Lower leg skin (tissue), 3 donors: Measurements from ENCODE around the gene ACOXL.

ENCODE experiments used
- CTCF ChIP-seq, 3 donors: fragments of 450-650 bp; IDR thresholded peaks; one replicate each; pipeline ENCODE4 v1.5.1; 2016; ENCODE audit warnings: antibody characterized with exemption in 3 of 3, mild to moderate bottlenecking in 3 of 3, moderate library complexity in 2 of 3
- POLR2A ChIP-seq, 2 donors: fragments of 450-650 bp; IDR thresholded peaks; one replicate each; pipeline ENCODE4 v1.6.1; 2016 to 2017; ENCODE audit warnings: antibody characterized with exemption in 2 of 2, mild to moderate bottlenecking in 1 of 2, moderate library complexity in 1 of 2

- TF ChIP-seq CTCF (IDR thresholded peaks at IDR 0.05) (no peak), POLR2A (IDR thresholded peaks at IDR 0.05) (no peak)
Measured at GRCh38 chr2:111118481-111118980, 386.2 kb downstream of the ACOXL start.
